GM19397 (cell line): Measurements from ENCODE around the gene SRD5A1.
A peak's percentile ranks its signal among the peaks of the same experiment; 100 is the strongest.

Source experiments
- ATAC-seq: cut with Tn5 transposase; IDR thresholded peaks from one replicate; pipeline ENCODE4 v1.9.1; 2021; ENCODE audit warnings: mild to moderate bottlenecking, moderate library complexity; ENCODE audit not compliant: unreplicated experiment

The SRD5A1 gene

GRCh38 chr5:6604341-6604740 is 28.9 kb upstream of the SRD5A1 start:
- no peak for ATAC-seq

GRCh38 chr5:6604946-6605345 is 28.3 kb upstream of the SRD5A1 start:
- no peak for ATAC-seq

- ATAC-seq = no peak
These were observed 26.2 kb upstream of the SRD5A1 start for GRCh38 chr5:6606884-6607558.

- no peak for ATAC-seq
These were observed 25.7 kb upstream of the SRD5A1 start for GRCh38 chr5:6607559-6607936.

- ATAC-seq = no peak
These were observed 25.2 kb upstream of the SRD5A1 start for GRCh38 chr5:6608016-6608415.

- no peak for ATAC-seq
These were observed 21.6 kb upstream of the SRD5A1 start for GRCh38 chr5:6611334-6612256.

GRCh38 chr5:6615034-6615815 is 18.0 kb upstream of the SRD5A1 start:
- ATAC-seq = no peak

GRCh38 chr5:6616632-6617031 is 16.6 kb upstream of the SRD5A1 start:
- ATAC-seq = no peak

GRCh38 chr5:6623228-6623627 is 10.0 kb upstream of the SRD5A1 start:
- no peak for ATAC-seq

GRCh38 chr5:6623941-6624340 is 9.3 kb upstream of the SRD5A1 start:
- ATAC-seq = no peak

- ATAC-seq = no peak
These were observed 6.7 kb upstream of the SRD5A1 start for GRCh38 chr5:6626508-6626907.

- ATAC-seq = no peak
These were observed 1.8 kb upstream of the SRD5A1 start for GRCh38 chr5:6631441-6631840.

GRCh38 chr5:6632324-6632887 is 834 bp upstream of the SRD5A1 start:
- peak; percentile 30 for ATAC-seq

GRCh38 chr5:6633469-6634245 is 417 bp downstream of the SRD5A1 start:
- peak; percentile 51 for ATAC-seq

GRCh38 chr5:6634306-6634705 is 1.1 kb downstream of the SRD5A1 start:
- no peak for ATAC-seq

- ATAC-seq = no peak
These were observed 1.7 kb downstream of the SRD5A1 start for GRCh38 chr5:6634788-6635430.

GRCh38 chr5:6636293-6636692 is 3.1 kb downstream of the SRD5A1 start:
- ATAC-seq = no peak

GRCh38 chr5:6637022-6637421 is 3.8 kb downstream of the SRD5A1 start:
- ATAC-seq = no peak

- ATAC-seq = no peak
These were observed 4.3 kb downstream of the SRD5A1 start for GRCh38 chr5:6637590-6637989.

- no peak for ATAC-seq
These were observed 5.0 kb downstream of the SRD5A1 start for GRCh38 chr5:6638236-6638635.
